NCI-H2029 treated with DMSO at 0.1 percent for 48 hours (cell line): ENCODE results near the gene CALML6.
A peak's percentile ranks its signal among the peaks of the same experiment; 100 is the strongest.
"Not testable (repeated sequence)": the region's sequence is repeated elsewhere in the genome, so short reads cannot be mapped to it uniquely, and the experiment has no call there.

ENCODE experiments used
- DNase-seq: peaks from one replicate; lab custom pipeline; 2025; lab: John Stamatoyannopoulos, UW

Gene CALML6, protein sequence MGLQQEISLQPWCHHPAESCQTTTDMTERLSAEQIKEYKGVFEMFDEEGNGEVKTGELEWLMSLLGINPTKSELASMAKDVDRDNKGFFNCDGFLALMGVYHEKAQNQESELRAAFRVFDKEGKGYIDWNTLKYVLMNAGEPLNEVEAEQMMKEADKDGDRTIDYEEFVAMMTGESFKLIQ

DNA sequence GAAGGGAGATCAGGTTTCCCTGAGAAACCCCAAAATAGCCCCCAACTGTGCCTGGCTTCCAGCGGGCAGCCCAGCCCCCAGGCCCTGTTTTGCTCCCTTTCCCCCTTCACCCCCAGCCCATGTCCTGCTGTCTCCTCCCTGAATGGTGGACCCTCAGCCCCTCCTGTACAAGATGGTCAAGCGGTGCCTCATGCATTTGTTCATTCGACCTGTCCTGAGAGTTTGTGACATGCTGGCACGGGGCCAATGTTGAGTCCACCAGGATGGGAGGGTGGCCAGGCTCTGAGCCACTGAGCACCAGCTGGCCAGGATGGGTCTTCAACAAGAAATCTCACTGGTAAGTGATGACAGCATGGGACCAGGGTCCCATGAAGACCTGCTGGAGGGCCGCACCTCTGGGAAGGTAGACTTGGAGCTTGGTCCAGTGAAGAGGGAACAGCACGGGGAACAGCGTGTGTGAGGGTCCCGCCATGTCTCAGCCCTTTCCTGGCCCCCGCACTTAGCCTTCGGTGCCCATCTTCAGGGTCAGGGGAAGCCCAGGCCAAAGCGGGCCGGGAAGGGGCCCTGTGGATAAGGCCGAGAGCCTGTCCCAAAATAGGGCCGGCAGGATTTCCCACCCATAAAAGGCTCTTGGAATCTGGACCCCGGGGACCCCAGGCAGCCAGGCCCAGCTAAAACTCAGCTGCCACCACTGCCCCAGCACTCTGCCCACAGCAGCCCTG is at the start of gene CALML6:
Gene CALML6, plus strand, starts transcription at position 290 of the 722 bp plus-strand sequence. Its CDS starts 21 bp downstream, at position 311.
- no peak for DNase-seq

DNA sequence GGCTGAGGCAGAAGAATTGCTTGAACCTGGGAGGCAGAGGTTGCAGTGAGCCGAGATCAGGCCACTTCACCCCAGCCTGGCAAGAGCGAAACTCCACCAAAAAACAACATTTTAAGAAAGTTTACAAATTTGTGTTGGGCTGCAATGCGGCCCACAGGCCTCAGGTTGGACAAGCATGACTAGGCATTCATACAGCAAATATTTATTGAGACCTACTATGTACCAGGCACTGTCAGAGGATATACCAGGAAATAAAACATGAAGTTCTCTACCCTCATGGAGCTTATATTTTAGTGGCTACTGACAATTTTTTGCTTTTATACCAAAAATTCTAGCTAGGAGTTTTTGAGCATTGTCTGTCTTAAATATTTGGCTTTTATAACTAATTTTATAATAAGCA is 47.9 kb upstream of the CALML6 start:
- no peak for DNase-seq

DNA sequence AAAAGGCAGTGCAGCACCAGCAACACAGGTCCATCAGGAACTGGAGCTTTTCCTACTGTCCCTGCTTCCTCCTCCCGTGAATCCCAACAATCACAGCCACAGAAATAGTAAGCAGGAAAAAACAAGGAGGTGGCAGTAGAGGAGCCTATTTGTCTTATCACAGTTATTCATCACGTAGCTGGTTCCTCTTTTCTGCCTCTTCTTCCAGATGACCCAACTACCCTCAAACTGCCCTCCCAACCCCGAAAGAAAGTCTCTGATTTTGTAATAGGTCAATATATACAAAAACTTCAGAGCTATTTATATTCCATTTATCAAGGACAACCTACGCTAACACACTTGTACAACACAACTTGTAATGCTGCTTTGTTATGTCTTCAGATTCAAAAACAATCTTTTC is 45.6 kb upstream of the CALML6 start:
- no peak for DNase-seq

DNA sequence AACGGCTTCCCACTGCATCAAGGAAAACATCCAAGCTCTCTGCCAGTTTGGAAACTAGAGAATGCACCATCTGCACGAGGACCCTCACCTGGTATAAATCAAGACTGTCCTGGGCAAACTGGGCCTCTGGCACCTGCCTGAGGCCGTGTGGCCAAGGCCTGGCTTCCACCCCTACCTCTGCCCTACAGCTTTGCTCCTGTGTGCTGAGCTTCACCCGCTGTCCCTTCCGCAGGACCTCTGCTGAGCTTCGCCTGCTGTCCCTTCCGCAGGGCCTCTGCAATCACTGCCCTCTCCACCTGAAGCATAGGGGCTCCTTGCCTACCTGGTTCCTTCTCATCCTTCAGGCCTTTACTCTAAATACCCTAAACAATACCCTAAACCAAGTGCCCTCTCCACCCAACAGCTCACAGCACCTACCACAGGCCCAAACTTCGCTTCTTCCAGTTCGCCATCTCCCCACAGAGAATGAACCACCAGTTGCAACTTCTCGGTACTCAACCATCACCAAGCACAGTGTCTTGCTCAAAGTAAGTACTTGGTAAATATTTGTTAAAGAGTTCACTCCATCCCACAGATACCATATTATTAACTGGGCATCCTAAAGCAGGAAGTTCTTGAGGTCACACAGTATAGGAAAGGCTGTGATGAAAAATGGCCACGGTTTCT is 42.6 kb upstream of the CALML6 start:
- no peak for DNase-seq

DNA sequence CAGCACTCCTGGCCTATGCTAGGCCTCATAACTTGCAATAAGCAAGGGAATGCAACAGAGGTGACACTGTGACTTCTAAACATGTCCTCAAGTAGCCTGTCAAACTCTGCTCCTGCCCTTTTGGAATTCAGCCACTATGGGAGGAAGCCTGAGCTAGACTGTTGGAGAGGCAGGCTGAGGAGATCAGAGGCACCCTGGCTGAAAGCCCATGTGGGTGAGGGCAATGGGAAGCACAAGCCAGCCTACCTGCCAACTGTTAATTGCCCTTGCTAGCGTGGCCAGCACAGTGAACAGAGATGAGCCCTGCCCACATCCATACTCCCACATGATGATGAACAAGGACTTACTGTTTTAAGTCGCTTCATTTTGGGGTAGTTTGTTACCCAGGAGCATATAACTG is 41.9 kb upstream of the CALML6 start:
- peak; percentile 68 for DNase-seq

DNA sequence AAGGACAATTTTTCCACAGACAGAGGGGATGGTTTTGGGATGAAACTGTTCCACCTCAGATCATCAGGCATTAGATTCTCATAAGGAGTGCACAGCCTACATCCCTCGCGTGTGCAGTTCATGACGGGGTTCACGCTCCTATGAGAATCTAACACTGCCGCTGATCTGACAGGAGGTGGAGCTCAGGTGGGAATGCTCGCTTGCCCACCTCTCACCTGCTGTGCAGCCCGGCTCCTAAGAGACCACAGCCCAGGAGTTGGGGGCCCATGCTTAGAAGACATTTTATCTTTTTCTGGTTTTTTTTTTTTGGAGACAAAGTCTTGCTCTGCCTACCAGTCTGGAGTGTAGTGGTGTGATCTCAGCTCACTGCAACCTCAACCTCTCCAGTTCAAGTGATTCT is 40.2 kb upstream of the CALML6 start:
- DNase-seq = no peak

DNA sequence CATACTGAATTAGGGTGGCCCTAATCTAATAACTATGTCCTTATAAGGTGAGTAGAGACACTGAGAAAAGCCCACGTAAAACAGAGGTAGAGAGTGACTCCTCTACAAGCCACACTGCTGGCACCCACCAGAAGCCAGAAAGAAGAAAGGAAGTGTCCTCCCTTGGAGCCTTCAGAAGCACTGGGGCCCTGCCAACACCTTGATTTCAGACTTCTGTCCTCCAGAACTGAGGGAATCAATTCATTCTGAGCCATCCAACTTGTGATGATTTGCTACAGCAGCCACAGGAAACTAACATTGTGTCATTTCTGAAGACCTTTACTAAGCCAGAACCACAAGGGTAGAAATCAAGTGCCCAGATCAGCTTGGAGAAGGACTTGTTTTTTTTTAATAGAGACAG is 39.1 kb upstream of the CALML6 start:
- DNase-seq = no peak

DNA sequence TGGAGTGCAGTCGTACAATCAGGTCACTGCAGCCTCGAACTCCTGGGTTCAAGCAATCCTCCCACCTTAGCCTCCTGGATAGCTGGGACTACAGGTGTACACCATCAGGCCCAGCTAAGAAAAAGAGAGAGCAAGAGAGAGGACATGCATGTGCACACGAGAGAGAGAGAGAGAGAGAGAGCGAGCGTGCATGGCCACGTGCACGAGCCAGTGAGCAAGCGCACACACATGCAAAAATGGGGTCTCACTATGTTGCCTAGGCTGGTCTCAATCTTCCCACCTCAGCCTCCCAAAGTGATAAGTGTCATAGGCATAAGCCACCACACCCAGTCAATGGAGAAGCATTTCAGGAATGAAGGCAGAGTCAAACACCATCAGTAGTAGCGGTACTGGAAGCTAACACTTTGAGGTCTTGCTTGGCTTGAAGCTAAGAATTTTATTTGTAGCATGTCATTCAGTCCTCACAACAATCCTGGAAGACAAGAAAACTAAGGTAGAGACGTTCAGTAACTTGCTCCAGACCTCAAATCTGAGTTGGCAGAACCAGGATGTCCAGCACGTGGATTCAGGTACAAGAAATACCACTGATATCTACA is 38.6 kb upstream of the CALML6 start:
- DNase-seq = no peak

DNA sequence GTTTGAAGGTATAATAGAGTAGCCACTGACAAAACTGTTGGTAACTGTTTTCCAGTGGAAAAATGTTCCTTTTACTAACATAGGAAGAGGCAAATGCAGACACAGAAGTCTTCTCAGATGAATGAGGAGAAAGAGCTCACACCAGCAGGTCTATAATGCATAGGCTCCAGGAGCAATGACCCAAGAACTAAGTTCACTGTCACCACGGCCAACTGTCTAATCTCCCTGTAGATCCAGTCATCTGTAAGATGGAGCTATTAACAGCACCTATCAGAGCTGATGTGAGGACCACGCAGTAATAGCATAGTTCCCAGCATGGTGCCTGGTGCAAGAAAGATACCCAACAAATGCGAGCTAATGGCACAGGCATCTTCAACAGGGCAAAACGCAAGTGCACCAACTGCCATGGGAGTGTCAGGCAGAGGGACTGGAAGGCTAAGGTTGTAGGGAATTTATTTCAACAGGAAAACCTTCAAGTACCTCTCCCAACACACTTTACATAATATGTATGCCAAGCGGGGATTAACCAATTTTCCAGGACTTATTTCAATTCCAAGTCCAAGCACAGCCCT is 37.1 kb upstream of the CALML6 start:
- no peak for DNase-seq

DNA sequence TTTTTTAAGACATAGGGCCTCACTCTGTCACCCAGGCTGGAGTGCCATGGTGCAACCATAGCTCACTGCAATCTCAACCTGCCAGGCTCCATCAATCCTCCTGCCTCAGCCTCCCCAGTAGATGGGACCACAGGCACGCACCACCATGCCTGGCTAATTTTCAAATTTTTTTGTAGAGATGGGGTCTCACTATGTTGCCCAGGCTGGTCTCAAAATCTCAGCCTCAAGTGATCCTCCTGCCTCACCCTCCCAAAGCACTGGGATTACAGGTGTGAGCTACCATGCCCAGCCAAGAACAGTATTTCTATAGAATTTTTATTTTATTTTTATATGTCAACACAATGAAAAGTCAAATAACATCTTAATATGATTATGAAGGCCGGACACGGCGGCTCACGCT is 35.1 kb upstream of the CALML6 start:
- DNase-seq = no peak

DNA sequence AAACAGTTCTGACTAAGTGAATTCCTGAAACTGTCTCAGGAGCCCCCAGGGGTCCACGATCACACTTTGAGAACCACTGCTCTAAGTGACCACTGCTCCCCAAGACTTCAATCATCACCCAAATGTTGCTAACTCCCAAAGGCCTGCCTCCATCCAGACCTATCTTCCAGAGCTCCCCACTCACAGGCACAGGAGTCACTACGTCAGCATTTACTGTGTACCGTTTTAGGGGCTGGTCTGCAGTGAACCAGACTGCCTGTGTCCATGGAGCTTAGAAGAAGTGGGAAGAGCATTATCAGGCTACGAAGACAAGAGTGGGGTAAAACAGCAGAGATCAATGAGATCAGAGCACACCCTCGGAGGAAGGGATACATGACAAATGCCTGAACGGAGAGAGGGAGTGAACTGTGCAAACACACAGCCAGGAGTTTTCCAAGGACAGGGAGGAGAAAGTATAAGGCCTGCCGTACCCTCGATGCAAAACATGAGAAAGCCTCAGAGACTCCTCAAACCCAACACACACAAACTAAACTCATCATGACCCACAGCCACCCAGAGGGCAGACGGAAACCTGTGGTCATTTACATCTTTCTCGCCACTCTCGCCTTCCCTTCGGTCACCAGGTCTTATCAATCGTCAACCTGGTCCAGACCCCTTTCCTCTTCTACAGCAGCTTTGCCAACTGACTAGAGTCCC is 34.3 kb upstream of the CALML6 start:
- DNase-seq = no peak

DNA sequence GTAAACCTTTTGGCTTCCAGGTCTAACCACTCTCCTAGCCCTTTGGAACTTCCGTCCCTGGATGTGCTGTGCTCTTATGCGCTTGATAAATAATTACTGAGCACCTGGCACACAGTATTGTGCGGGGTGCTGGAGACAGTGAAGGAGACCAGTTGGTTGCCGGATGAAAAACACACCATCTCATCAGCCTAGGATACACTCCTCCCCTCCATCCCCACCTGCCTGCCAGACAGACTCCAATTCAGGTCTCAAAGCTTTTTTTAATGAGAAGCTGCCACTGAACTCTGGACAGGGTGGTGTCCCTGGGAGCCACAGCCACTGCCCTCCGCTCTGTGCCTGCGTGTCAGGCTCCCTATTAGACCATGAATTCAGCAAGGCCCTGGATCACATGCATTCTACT is 33.3 kb upstream of the CALML6 start:
- no peak for DNase-seq

DNA sequence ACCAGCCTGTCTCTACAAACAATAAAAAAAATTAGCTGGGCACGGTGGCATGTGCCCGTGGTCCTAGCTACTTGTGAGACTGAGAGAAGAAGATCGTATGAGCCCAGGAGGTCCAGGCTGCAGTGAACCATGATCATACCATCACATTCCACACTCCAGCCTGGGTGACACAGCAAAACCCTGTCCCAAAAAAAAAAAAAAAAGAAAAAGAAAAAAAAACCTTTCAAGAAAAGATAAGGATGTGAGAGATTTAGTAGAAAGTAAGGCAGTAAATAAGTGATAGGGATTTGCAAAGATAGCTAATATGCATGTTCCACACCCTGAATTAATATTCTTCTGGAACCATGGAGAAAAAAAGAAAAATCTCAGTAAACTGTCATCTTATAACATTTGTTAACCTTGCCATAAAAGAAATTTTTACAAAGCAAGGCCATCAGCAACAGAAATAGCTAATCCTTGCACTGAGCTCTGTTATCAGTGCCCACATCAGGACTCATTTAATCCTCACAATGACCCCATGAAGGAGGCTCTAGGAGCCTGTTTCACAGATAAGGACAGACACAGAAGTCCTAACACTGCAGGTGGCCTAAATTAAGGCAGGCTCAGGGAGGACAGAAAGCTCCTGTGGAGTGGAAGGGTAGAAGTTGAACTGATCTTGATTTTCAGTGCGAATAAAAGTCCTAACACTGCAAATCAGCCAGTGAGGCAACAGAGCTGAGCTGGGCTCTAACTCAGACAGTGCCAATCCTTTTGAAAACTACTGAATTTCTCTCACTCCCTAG is 31.8 kb upstream of the CALML6 start:
- DNase-seq = no peak

DNA sequence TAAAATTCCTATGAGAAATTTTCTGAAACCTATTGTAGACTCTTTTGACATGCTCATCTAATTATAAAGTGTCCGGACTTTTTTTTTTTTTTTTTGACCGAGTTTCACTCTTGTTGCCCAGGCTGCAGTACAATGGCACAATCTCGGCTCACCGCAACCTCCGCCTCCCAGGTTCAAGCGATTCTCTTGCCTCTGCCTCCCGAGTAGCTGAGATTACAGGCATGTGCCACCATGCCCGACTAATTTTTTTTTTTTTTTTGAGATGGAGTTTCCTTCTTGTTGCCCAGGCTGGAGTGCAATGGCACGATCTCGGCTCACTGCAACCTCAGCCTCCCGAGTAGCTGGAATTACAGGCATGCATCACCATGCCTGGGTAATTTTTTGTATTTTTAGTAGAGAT is 31.2 kb upstream of the CALML6 start:
- DNase-seq = not testable (repeated sequence)

DNA sequence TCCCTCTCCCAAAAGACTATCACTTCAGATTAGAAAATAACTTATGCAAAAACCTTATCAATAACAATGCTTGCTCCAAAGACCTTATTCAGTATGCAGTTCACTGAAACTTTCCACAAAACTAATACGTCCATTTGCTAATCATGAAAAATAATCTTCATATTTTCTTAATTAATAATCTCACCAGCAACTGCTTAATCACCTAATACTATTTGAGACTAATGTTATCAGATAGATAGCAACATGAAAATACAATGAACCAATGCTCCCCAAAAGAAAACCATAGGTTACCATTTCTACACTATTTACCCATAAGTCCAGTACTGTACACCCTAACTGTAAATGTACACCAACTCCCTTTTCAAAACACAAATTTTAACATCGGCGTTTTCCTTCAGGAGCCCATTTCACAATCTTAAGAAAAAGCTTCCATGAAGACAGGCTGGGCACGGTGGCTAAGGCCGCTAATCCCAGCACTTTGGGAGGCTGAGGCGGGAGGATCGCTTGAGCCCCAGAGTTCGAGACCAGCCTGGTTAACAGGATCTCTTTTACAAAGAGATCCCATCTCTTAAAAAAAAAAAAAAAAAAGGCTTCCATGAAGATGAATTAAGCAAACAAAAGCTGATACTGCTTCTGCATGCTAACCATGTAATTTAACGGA is 25.8 kb upstream of the CALML6 start:
- no peak for DNase-seq

DNA sequence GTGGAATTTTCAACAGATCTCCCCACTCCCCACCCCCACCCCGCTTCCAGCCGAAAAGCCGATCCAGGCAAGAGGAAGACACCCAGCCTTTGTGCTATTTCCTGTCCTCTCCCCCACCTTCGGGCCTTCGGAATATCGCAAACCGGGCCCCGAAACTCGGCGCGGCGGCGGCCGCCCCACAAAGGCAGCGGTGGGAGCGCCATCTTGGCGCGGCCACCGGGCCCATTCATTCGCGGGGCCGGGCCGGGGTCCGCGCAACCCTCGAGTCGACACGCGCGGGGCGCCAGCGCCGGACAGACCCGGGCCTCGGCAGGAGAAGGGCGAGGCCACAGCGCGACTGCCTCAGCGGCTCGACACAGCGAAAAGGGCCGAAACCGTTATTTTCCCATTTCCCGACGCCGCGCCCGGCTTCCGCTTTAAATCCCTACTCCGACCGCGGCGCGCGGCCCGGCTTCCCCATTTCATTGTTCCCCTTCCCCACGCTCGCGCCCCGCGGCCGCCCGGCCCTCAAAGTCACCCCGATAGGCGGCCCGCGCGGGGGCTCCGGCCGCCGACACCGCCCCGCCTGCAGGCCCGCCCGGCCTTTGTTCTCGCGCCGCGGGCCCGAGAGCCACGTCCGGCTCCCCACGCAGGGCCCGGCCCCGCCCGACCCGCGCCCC is 25.1 kb upstream of the CALML6 start:
- no peak for DNase-seq

DNA sequence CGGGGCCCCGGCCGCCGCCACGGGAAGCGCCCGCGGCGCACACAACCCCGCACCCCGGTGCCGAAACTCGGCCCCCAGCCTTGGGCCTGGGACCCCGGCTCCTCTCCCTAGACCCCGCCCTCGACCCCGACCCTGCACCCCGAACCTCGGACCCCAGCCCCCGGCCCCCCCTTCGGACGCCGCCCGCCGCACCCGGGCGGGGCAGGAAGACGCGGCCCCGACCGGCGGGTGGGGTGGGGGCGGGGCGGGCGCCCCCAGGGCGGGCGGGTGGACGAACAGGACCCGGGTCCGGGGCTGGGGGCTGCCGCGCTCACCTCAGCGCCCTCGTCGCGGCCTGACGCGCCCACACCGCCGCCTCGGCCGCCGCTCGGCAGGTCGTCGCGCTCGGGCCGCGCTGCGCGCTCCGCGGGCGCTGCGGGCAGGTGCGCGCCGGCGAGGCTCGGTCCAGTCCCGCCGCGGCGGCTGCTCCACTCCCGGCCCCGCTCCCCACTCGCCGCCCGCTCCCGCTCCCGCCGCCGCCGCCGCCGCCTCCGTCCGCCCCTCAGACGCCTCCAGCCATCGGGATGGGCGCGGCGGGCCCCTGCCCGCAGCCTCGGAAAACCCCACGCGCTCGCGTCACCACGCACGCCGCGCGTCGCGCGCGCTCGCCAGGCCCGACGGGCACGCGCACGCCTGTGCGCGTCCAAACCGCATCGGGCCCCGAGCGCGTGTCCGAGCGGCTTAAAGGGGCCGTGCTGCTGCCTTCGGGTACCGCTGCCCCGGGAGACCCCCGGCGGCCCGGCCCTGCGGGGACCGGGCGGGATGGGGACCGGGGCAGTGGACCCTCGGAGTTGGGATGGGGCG is 24.3 kb upstream of the CALML6 start, which contains the start of gene GNB1:
Gene GNB1, minus strand, starts transcription at position 582 of the 843 bp plus-strand sequence. CDS start 65,634 bp downstream, outside the sequence.
- DNase-seq = no peak

DNA sequence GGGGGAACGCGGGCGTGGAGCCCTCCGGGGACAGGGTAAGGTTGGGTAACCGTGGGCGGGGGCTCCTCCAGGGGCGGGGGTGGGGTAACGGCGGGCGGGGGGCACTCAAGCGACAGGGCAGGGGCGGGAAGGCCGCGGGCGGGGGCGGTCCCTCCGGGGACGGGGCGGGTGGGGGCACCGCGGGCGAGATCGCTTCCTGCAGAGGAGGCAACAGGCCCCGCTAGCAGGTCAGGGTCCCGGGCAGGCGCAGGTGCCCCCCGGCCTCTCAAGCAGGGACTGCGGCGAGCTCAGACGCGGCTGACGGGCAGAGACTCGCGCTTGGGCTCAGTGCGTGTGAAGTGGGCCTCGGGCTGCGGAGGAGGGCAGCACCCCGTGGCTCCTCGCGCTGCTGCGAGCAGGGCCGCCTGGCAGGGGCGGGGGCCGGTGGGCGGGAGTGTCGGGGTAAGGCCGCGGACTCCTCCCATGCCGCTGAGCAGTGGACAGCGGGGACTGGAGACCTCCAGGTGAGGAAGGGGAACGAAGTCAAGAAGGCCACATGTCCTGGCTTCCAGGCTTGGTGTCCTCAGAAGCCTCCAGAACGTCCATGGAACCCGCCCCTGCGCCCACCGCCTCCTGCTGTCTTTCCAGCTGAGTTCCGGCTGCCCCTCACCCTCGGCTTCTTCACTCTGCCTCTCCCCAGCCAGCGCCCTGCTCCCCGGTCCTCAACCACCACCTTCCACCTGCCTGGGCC is 23.5 kb upstream of the CALML6 start:
- no peak for DNase-seq
